ENCODE measurements around the gene TIMM44. TPM values are rescaled to one million over a fixed set of nuclear protein-coding genes. Genes with fewer than 3 reads are reported as not detected.

The TIMM44 gene
- total RNA-seq, 2 donors from 2014 or later: 47.3 to 83.4 TPM

DNA sequence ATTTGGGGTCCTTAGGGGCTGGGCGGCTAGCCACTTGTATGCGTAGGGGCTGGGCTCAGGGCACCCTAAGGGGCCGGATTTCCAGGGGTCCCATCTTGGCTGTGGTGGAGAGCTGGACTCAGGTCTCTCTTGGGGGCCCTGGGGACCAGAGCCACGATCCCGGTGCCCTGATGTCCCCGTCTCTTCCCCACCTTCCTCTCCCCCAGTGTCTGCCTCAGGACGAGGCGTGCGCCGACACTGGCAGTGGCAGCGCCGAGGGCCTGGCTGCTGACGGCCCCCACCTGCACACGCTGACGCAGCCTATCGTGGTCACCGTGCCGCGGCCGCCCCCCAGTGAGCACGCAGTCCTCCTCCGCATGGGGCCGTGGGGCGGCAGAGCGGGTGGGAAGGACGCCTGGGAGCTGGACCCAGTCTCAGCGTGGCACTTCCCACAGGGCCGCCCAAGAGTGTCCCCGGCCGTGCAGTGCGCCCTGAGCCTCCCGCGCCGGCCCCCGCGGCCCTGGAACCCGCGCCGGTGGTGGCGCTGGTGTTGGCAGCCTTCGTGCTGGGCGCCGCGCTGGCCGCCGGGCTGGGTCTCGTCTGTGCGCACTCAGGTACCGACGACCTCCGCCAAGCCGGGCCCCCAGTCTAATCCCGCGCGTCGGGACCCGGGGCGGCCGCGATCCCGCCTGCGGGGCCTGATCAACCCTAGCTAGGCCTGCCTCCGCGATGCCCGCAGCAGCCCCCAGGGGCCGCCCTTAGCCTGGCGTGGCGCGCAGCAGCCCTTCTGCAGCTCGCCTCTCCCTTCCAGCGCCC is 26.0 kb downstream of the TIMM44 start:
- H3K36me3 ChIP-seq: peaks cover 3 to 9% of the 10 kb centered on the region in 2 donors
- 2% methylated on average over 56 of the region's 71 CpGs for WGBS
- H3K27ac ChIP-seq: peak overlapping the region; percentile 9 to 22
- no peaks in the 10 kb centered on the region for H3K9me3 ChIP-seq
- H3K4me3 ChIP-seq: peak overlapping the region; percentile 5 to 20
- H3K27me3 ChIP-seq (replicated peaks; ENCODE audit: insufficient read depth): no peaks in the 10 kb centered on the region
- TF ChIP-seq CTCF (IDR thresholded peaks at IDR 0.05) (peak in 3 of 4 experiments; percentile 13 to 71 (median 47)), POLR2A (IDR thresholded peaks at IDR 0.05) (no peak), POLR2AphosphoS5 (IDR thresholded peaks at IDR 0.05) (no peak)
- DNase-seq (ENCODE audit: low spot score): no peak
- intact Hi-C loops (cut with DNase I): no loop called here
- H3K4me1 ChIP-seq (replicated peaks): peaks cover 4% of the 10 kb centered on the region

- H3K4me1 ChIP-seq (replicated peaks): peaks cover 4% of the 10 kb centered on the region
These were observed 26.6 kb downstream of the TIMM44 start for GRCh38 chr19:7916955-7917266.

GRCh38 chr19:7916103-7916954 is 27.1 kb downstream of the TIMM44 start:
- TF ChIP-seq POLR2A (IDR thresholded peaks at IDR 0.05): no peak
- TF ChIP-seq POLR2AphosphoS5 (IDR thresholded peaks at IDR 0.05): no peak
- no peak for TF ChIP-seq CTCF (IDR thresholded peaks at IDR 0.05)
- H3K9me3 ChIP-seq: no peaks in the 10 kb centered on the region
- H3K4me1 ChIP-seq (replicated peaks): no peaks in the 10 kb centered on the region
- H3K36me3 ChIP-seq: peaks cover 0 to 15% of the 10 kb centered on the region in 2 donors
- WGBS: 1% methylated on average over 99 of the region's 104 CpGs
- intact Hi-C loops (cut with DNase I): no loop called here
- H3K4me3 ChIP-seq: peak overlapping the region; percentile 17 to 26
- DNase-seq (ENCODE audit: low spot score): no peak
- H3K27me3 ChIP-seq (replicated peaks; ENCODE audit: insufficient read depth): no peaks in the 10 kb centered on the region
- peak overlapping the region in 1 of 2 donors; percentile 22 for H3K27ac ChIP-seq

More at GRCh38 chr19:7916955-7917266, 26.6 kb downstream of the TIMM44 start:
- H3K9me3 ChIP-seq: no peaks in the 10 kb centered on the region
- TF ChIP-seq CTCF (IDR thresholded peaks at IDR 0.05) (no peak), POLR2A (IDR thresholded peaks at IDR 0.05) (no peak), POLR2AphosphoS5 (IDR thresholded peaks at IDR 0.05) (no peak)
- 6% methylated on average over 12 of the region's 12 CpGs for WGBS
- H3K36me3 ChIP-seq: peaks cover 0 to 9% of the 10 kb centered on the region in 2 donors
- peak overlapping the region; percentile 9 to 22 for H3K27ac ChIP-seq
- intact Hi-C loops (cut with DNase I): no loop called here
- DNase-seq (ENCODE audit: low spot score): no peak
- H3K4me3 ChIP-seq: peak overlapping the region; percentile 17 to 26
- H3K27me3 ChIP-seq (replicated peaks; ENCODE audit: insufficient read depth): no peaks in the 10 kb centered on the region

GRCh38 chr19:7915250-7916102 is 28.0 kb downstream of the TIMM44 start:
- Histone ChIP-seq H3K27me3 (replicated peaks; ENCODE audit: insufficient read depth) (no peaks in the 10 kb centered on the region), H3K36me3 (peaks cover 6 to 24% of the 10 kb centered on the region in 2 donors), H3K4me3 (peak overlapping the region; percentile 17 to 26), H3K9me3 (no peaks in the 10 kb centered on the region), H3K4me1 (replicated peaks) (no peaks in the 10 kb centered on the region), H3K27ac (no peak overlapping the region)
- TF ChIP-seq POLR2A (IDR thresholded peaks at IDR 0.05) (no peak), POLR2AphosphoS5 (IDR thresholded peaks at IDR 0.05) (no peak), CTCF (IDR thresholded peaks at IDR 0.05) (no peak)
- intact Hi-C loops (cut with DNase I): no loop called here
- WGBS: 44% methylated on average over 24 of the region's 24 CpGs
- no peak for DNase-seq (ENCODE audit: low spot score)
